Panc1 (cell line): Measurements from ENCODE around the gene TACC2. TPM values are rescaled to one million over a fixed set of nuclear protein-coding genes. Genes with fewer than 3 reads are reported as not detected.

Experiments used
- ATAC-seq: fragments of 200-7000 bp; cut with Tn5 transposase; 2 replicates; pipeline ENCODE4 v1.9.1; 2020; ENCODE audit warnings: mild to moderate bottlenecking, moderate library complexity
- BruUV-seq: library from RNA; stranded (reverse); fragments of 400-500 nt; replicated peaks from 2 replicates; lab custom pipeline; 2021; lab: Mats Ljungman, UMichigan
- CTCF ChIA-PET: fragments of 300-600 bp; sonication (Branson Sonifier 250); formaldehyde crosslinking; loops from one replicate; lab custom pipeline; 2022; ENCODE audit warnings: antibody characterized with exemption; lab: Charles Lee
- POLR2A ChIA-PET: fragments of 300-600 bp; sonication (Branson Sonifier 250); formaldehyde crosslinking; loops from one replicate; lab custom pipeline; 2022; ENCODE audit warnings: antibody characterized with exemption; lab: Charles Lee
- DNase-seq: peaks from one replicate; pipeline ENCODE4 v3.0.0-alpha.2; 2010; ENCODE audit warnings: low read depth, low spot score
- H3K27ac ChIP-seq: 2 replicates; pipeline ENCODE4 v1.5.1; 2011; ENCODE audit warnings: mild to moderate bottlenecking, low read length, inconsistent platforms
- H3K27me3 ChIP-seq: fragments of 200-500 bp; sonication (Bioruptor generic); 2 replicates; pipeline ENCODE4 v1.6.0; 2014; ENCODE audit warnings: low read length, inconsistent platforms; ENCODE audit not compliant: control insufficient read depth, insufficient read depth
- H3K36me3 ChIP-seq: fragments of 200-500 bp; sonication (Bioruptor generic); 2 replicates; pipeline ENCODE4 v1.5.1; 2014; ENCODE audit warnings: inconsistent platforms, mild to moderate bottlenecking, low read length, moderate library complexity; ENCODE audit not compliant: control insufficient read depth, insufficient read depth
- H3K4me1 ChIP-seq: 2 replicates; pipeline ENCODE4 v1.5.1; 2011; ENCODE audit warnings: inconsistent platforms, mild to moderate bottlenecking, low read length, moderate library complexity; ENCODE audit not compliant: control insufficient read depth, insufficient read depth
- H3K4me3 ChIP-seq, 2 experiments: 2 replicates each; pipeline ENCODE4 v1.5.1; 2011 to 2012; ENCODE audit warnings: low read depth in 2 of 2, low read length in 2 of 2, mild to moderate bottlenecking in 2 of 2, inconsistent platforms in 1 of 2, moderate library complexity in 1 of 2
- H3K9me3 ChIP-seq: fragments of 200-500 bp; sonication (Bioruptor generic); 2 replicates; pipeline ENCODE4 v1.5.1; 2014; ENCODE audit warnings: low read depth, mild to moderate bottlenecking, inconsistent platforms, low read length, moderate library complexity; ENCODE audit not compliant: control insufficient read depth, insufficient read depth
- CTCF ChIP-seq: fragments of 450-650 bp; IDR thresholded peaks from 2 replicates; pipeline ENCODE4 v1.5.1; 2017; ENCODE audit warnings: mild to moderate bottlenecking
- POLR2AphosphoS5 ChIP-seq: IDR thresholded peaks from 2 replicates; pipeline ENCODE4 v1.6.1; 2012; ENCODE audit warnings: mild to moderate bottlenecking, low read depth, low read length, moderate library complexity
- SIN3A ChIP-seq: IDR thresholded peaks from 2 replicates; pipeline ENCODE4 v1.6.1; 2012; ENCODE audit warnings: low read depth, mild to moderate bottlenecking, low read length, moderate library complexity, borderline replicate concordance; ENCODE audit not compliant: insufficient read depth
- TCF7L2 ChIP-seq: IDR thresholded peaks from 2 replicates; pipeline ENCODE4 v1.6.1; 2011; ENCODE audit warnings: mild to moderate bottlenecking, low read depth, low read length, inconsistent platforms
- in situ Hi-C: cut with HindIII; loops from 2 replicates; pipeline ENCODE4 v1.10.0; 2016; ENCODE audit warnings: low sequenced_read_pairs, low pct_unique_long_range_greater_than_20kb
- intact Hi-C: fragments of 100-400 bp; cut with micrococcal nuclease; formaldehyde crosslinking; loops from one replicate; pipeline ENCODE4 v1.10.0; 2022; ENCODE audit not compliant: unreplicated experiment
- total RNA-seq: library from RNA; stranded (reverse); gene quantifications from one replicate; pipeline ENCODE4 v1.2.1, GENCODE V29; 2021; ENCODE audit not compliant: unreplicated experiment
- TF ChIP-seq, protein P1 (sequence below), 2 experiments: IDR thresholded peaks; 2 replicates each; pipeline ENCODE4 v1.6.1; 2011 to 2012; ENCODE audit warnings: low read depth in 2 of 2, control low read depth in 1 of 2, low read length in 1 of 2, mild to moderate bottlenecking in 1 of 2, moderate library complexity in 1 of 2; ENCODE audit not compliant: insufficient read depth in 1 of 2

TACC2 gene
- total RNA-seq, 1 experiment from 2014 or later = 133 TPM

- DNase-seq = no peak
- H3K36me3 ChIP-seq = no peaks in the 10 kb centered on the region
- in situ Hi-C loops = no loop called here
- no peak overlapping the region for H3K27ac ChIP-seq
- ATAC-seq = no peak
- no peak overlapping the region for H3K4me3 ChIP-seq
- no TSS peak for BruUV-seq
- H3K4me1 ChIP-seq = peaks cover 4% of the 10 kb centered on the region; the same call in 1 of the 2 replicates
- no peaks in the 10 kb centered on the region for H3K27me3 ChIP-seq
- H3K9me3 ChIP-seq = no peaks in the 10 kb centered on the region
- no peak for TF ChIP-seq TCF7L2
- TF ChIP-seq POLR2AphosphoS5 = no peak
- TF ChIP-seq, protein P1, sequence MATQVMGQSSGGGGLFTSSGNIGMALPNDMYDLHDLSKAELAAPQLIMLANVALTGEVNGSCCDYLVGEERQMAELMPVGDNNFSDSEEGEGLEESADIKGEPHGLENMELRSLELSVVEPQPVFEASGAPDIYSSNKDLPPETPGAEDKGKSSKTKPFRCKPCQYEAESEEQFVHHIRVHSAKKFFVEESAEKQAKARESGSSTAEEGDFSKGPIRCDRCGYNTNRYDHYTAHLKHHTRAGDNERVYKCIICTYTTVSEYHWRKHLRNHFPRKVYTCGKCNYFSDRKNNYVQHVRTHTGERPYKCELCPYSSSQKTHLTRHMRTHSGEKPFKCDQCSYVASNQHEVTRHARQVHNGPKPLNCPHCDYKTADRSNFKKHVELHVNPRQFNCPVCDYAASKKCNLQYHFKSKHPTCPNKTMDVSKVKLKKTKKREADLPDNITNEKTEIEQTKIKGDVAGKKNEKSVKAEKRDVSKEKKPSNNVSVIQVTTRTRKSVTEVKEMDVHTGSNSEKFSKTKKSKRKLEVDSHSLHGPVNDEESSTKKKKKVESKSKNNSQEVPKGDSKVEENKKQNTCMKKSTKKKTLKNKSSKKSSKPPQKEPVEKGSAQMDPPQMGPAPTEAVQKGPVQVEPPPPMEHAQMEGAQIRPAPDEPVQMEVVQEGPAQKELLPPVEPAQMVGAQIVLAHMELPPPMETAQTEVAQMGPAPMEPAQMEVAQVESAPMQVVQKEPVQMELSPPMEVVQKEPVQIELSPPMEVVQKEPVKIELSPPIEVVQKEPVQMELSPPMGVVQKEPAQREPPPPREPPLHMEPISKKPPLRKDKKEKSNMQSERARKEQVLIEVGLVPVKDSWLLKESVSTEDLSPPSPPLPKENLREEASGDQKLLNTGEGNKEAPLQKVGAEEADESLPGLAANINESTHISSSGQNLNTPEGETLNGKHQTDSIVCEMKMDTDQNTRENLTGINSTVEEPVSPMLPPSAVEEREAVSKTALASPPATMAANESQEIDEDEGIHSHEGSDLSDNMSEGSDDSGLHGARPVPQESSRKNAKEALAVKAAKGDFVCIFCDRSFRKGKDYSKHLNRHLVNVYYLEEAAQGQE (IDR thresholded peaks at IDR 0.05; ENCODE audit: insufficient read depth in 1 of 2, low read depth in 2 of 2, low read length in 1 of 2) = no peak
- no peak for TF ChIP-seq CTCF
- no peak for TF ChIP-seq SIN3A
- POLR2A ChIA-PET = no interaction called here
- intact Hi-C loops = no loop called here
- CTCF ChIA-PET = interaction anchor here (0.7 kb wide), 1 partner anchor 243 kb away, joined by 6 read pairs; no protein-coding TSS in a partner anchor
Measured at GRCh38 chr10:122170802-122171201, 181.8 kb downstream of the TACC2 start.

DNA sequence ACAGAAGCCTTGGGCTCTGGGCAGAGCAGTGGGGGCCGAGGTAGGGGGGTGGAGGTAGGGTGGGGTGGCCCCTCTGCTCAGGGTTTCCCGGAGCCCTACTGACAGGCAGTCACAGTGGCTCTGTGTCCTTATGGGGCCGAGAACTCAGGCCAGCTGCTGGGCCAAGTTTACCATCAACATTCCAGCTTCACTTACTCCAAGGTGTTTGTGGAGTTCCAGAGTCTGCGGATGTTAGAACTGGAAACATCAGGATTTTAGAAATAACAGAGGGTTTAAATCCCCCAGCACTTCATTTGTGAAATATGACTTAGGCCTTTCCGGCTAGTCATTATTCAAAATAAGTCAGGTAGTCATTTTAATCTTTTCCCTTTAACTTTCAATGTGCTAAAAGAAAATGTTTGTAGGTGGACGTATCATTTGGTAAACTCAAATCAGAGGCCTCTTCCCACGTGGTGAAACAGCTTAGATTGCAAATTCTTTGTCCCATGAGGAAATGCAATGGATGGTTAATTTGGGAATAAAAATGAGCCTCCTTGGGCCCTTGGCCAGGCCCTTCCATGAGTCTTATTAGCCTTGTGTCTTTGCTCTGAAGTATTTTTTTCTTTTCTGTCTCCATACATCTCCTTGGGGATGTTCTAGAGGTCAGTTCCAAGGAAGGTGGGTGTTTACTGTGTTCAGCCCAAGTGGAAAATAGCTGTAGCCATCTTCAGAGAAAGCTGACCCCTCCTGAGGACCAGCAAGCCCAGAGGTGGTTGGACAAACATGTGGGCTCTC lies 182.5 kb downstream of the TACC2 start:
- intact Hi-C loops (no loop called here), in situ Hi-C loops (no loop called here)
- Histone ChIP-seq H3K36me3 (no peaks in the 10 kb centered on the region), H3K9me3 (no peaks in the 10 kb centered on the region), H3K4me1 (peaks cover 9% of the 10 kb centered on the region; the same call in 1 of the 2 replicates), H3K27me3 (no peaks in the 10 kb centered on the region), H3K27ac (no peak overlapping the region), H3K4me3 (no peak overlapping the region)
- ATAC-seq = no peak
- no TSS peak for BruUV-seq
- DNase-seq = no peak
- TF ChIP-seq, protein P1 (IDR thresholded peaks at IDR 0.05; ENCODE audit: insufficient read depth in 1 of 2, low read depth in 2 of 2, low read length in 1 of 2) = no peak
- no peak for TF ChIP-seq TCF7L2
- no peak for TF ChIP-seq SIN3A
- TF ChIP-seq CTCF = no peak
- no peak for TF ChIP-seq POLR2AphosphoS5
- ChIA-PET CTCF (no interaction called here), POLR2A (no interaction called here)
